SH-SY5Y (cell line): Measurements from ENCODE around the gene OR6J1.

Experiments
- GATA2 ChIP-seq: IDR thresholded peaks from 2 replicates; pipeline ENCODE4 v1.6.1; 2011; ENCODE audit warnings: mild to moderate bottlenecking, low read depth, low read length
- GATA3 ChIP-seq: IDR thresholded peaks from 2 replicates; pipeline ENCODE4 v1.6.1; 2011; ENCODE audit warnings: low read depth, mild to moderate bottlenecking, low read length, moderate library complexity

GRCh38 chr14:22610931-22611330 is 33.2 kb downstream of the OR6J1 start:
- TF ChIP-seq GATA2 (no peak), GATA3 (no peak)
